GM19452 (cell line): ENCODE data around the gene MGAM2.
"Not testable (repeated sequence)": the region's sequence is repeated elsewhere in the genome, so short reads cannot be mapped to it uniquely, and the experiment has no call there.

Source experiments
- ATAC-seq: cut with Tn5 transposase; IDR thresholded peaks from one replicate; pipeline ENCODE4 v1.9.1; 2021; ENCODE audit not compliant: unreplicated experiment

The MGAM2 gene

DNA sequence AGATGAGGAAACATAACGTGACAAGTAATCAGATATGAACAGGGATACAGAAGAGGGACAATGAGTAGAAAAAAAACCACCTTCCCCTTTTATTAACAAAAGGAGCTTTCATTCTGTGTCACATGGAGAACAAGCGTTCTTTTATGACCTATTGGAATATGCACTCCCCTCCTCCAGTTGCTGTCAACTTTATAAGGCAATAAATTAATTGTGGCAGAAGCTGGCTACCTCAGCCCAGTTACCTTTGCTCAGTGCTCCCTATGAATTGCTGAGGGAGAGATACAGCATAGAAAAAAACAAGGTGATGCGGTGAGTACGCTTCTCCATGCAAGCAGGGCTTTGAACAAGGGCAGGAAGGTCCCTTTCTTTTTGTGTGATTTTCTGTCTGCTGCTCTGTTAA, at the start of gene MGAM2:
TSS of gene MGAM2 (plus strand) at position 220 of the 400 bp plus-strand sequence. CDS start 5,156 bp downstream, outside the sequence.
- ATAC-seq, result no peak

- ATAC-seq, result no peak
These were observed 47.7 kb upstream of the MGAM2 start for GRCh38 chr7:142063551-142064442.

GRCh38 chr7:142066536-142066935, 45.0 kb upstream of the MGAM2 start:
- no peak for ATAC-seq

GRCh38 chr7:142077762-142078161, 33.8 kb upstream of the MGAM2 start:
- no peak for ATAC-seq

- no peak for ATAC-seq
These were observed 27.9 kb upstream of the MGAM2 start for GRCh38 chr7:142083605-142084004.

DNA sequence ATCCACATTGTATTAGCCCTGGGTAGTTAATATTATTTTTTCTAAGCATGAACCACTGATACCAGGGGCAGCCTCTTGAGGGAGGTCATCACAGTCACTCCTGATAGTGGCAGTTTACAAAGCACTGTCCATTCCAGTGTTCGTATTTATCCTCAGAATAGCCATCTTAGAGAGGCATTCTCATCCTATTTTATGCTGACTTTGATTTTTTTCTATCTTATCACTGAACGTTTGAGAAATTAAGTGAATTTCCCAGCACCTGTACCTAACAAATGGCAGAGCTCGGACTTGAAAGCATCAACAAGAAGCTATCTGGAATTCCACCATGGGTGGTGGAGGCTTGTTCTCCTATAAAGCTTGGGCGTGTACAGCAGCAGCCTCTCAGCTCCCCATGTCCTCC, 26.1 kb upstream of the MGAM2 start:
- no peak for ATAC-seq

GRCh38 chr7:142088022-142088714, 23.4 kb upstream of the MGAM2 start:
- ATAC-seq, result no peak

GRCh38 chr7:142089035-142089434, 22.5 kb upstream of the MGAM2 start:
- ATAC-seq, result no peak

DNA sequence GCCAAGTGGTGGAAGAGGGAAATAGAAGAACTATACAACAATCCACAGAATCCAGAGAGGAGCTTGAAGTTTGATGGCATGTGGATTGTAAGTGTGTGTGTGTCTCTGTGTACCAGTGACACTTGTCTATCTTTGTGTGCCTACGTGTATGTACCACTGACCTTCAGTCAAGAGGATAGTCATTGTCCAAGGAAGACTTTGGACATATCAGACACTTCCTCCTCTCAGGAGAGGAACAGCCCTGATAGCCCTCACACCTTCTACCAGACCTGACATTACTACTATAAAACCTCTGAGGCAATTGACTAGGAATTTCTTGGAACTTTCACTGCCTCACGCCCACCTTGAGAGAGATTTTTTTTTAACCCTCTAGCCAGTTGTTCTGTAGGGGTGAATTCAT, 19.6 kb upstream of the MGAM2 start:
- ATAC-seq, result no peak

DNA sequence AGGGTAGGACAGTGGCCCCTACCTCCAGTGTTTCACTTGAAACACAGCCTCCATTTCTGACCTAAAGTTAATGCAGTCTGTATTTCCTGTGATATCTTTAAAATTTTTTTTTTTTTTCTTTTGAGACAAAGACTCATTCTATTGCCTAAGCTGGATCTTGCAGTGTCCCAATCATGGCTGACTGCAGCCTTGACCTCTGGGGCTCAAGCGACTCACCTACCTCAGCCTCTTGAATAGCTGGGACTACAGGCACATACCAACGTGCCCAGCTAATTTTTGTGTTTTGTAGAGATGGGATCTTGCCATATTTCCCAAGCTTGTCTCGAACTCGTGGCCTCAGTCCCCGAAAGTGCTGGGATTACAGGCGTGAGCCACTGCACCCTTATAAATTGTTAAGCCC, 16.7 kb upstream of the MGAM2 start:
- no peak for ATAC-seq

DNA sequence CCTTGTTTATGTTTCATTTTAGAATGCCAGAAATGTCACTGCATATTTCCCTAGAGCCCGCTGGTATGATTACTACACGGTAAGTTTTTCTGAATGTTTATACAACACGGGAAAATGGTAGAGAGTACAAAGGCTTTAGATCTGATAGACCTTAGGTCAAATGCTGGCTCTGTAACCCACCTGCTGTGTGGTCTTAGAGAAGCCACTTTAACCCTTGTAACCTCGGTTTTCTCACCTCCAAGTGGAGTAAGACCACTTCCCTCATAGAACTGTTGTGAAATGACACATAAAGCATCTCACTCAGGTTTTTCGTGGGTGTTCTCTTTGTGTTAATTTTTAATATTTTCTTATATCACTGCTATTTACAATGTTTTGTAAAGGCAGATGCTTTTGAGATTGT, 13.9 kb upstream of the MGAM2 start:
- ATAC-seq, result no peak

DNA sequence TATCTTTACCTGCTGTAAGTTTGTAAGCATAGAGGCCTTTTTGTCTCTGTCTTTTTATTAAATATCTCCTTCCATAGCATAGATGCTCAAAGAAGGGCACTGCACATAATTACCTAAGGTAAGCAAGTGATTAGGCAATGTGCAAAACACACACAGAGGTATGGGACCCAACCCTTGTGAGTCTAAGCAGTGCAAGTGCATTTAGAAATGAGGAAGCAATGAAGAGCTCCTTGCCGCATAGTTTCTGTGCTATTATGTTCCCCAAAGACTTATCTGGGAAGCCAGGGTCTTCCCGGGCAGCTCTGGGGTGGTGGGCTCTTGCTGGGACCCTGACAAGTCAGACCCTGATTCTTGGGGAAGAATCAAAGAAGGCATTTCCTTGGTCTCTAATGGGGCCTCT, 13.5 kb upstream of the MGAM2 start:
- no peak for ATAC-seq

GRCh38 chr7:142099347-142099746, 12.2 kb upstream of the MGAM2 start:
- not testable (repeated sequence) for ATAC-seq

GRCh38 chr7:142100634-142101033, 10.9 kb upstream of the MGAM2 start:
- no peak for ATAC-seq

DNA sequence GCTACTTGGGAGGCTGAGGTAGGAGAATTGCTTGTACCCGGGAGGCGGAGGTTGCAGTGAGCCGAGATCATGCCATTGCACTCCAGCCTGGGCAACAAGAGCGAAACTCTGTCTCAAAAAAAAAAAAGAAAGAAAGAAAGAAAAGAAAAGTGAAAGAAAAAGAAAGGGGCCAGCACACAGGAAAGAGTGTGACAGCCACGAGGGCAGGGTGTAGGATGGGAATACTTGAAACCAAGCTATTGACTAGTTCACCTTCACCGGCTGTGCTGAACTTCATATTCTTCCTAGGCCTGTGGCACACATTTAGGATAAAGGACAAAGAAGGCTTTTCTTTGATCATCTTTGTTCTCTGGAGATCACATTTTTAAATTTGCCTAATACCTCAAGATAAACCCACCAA, 9.7 kb upstream of the MGAM2 start:
- ATAC-seq, result not testable (repeated sequence)

DNA sequence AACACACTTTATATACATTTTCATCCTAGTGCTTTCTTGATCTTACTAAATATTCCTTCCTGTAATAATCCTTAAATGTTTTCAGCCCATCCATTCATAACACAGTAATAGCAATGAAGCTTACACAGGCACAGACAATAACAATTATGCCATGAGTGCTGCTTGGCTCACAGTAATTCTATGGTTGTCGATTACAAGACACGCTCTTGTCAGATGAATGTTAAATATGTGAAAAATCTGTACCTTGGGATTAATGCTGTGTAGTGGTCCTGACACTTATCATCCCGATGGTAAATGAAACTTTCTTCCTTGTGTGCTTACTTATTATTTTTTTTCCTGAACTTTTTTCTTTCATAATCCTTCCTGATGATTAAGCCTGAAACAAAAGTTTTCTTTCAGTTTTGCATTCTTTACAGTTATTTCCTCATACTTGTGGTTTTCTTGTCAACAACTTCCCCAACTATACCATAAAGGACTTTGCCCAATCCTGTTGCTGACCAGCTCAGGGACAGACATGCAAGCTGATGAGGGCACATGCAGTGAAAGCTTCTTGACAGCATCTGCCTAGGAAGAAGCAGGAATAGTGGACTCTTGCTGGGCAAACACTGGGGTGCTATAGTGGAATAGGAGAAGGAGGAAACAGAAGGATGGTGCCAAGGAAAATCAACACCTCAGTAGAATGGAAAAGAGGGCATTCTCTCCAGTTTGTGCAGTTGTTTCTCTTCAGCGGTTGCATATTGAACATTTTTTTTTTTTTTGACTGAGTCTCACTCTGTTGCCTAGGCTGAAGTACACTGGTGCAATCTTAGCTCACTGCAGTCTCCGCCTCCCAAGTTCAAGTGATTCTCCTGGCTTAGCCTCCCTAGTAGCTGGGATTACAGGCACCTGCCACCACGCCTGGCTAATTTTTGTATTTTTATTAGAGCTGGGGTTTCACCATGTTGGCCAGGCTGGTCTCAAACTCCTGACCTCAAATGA, 6.7 kb upstream of the MGAM2 start:
- no peak for ATAC-seq

DNA sequence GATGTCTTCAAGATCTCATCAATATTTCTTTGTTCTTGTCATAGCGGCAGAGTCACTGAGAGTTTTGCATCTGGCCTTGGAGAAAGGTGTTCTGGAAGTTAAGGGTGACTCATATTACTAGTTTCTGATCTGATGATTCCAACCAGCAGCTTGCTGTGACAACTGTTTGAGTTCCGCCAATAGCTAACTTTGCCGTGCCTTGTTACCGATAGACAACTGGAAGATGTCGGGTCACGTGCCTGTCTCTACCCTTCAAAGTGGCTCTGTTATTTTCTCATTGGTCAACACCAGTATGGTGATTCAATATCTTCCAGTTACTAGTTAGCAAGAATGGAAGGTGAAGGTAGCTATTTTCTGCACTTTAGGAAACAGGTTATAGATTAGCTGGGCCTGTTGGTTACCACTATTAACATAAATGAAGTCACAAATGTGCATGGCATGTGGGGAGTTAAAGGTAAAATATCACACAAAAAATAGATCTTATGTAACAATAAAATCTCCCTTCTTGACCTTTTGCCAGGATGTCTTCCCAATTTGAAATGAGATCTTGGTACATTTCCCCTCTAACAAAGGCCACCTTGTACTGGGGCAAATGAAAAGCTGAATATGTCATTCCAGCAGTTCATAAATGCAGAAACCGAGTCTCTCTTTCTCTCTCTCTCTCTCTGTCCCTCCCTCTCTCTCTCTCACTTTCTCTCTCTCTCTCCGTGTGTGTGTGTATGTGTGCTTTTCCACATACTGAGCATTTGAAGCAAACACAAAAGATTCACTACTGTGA, 2.6 kb upstream of the MGAM2 start:
- no peak for ATAC-seq

DNA sequence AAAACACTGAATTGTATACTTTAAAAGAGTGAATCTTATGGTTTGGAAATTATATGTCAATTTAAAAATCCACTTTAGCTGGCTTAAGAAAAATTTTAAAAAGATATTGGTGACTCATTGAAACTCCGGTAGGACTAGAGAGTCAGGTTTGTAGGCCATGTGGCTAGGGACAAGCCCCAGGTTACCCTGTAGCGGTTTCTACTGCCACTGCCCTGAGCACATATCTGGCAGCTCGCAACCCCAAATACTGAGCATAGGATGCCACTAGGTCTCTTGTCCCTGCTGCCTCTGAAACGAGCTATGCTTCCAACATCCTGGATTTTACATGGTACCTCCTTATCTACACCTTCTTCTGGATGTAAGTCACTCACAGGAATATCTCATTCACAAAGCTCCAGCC, 1.4 kb upstream of the MGAM2 start:
- no peak for ATAC-seq

DNA sequence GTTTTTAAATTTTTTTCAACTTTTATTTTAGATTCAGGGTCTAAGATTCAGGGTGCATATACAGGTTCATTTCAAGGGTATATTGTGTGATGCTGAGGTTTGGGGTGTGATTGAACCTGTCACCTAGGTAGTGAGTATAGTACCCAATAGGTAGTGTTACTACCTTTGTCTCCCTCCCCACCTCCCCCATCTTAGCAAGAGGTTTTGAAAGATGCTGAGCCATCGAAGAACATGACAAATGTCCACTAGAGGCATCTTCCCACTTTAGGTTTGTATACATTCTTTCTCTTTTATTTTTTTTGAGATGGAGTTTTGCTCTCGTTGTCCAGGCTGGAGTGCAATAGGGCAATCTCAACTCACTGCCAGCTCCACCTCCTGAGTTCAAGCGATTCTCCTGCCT, 880 bp upstream of the MGAM2 start:
- ATAC-seq, result no peak

DNA sequence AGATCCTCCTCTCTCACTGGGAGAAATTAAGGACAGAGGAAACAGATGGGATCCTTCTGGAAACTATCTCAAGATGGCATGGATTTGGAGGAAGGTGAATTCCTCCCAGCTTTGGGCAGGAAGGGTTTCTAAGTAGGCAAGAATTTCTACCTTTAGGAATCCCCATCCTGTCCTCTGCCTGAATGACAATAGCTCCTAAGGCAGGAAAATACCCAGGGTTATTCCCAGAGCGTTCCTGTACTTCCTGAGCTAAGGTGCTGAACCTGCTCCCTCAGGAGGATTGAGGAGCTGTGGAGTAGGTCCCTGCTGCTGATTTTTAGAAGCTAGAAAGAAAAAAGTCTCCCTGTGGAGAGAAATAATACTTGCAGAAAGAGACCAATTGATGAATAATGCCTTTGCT, 568 bp downstream of the MGAM2 start:
- ATAC-seq, result no peak
